Skin of body (tissue), 2 donors: Measurements from ENCODE around the gene SS18L1. TPM values are rescaled to one million over a fixed set of nuclear protein-coding genes. Genes with fewer than 3 reads are reported as not detected.
"Not testable (repeated sequence)": the region's sequence is repeated elsewhere in the genome, so short reads cannot be mapped to it uniquely, and the experiment has no call there.

Source experiments
- DNase-seq: peaks from one replicate; lab custom pipeline; 2025; lab: John Stamatoyannopoulos, UW
- total RNA-seq: library from RNA; depleted of rRNA; stranded (reverse); fragments of >200 nt; gene quantifications from one replicate; pipeline ENCODE4 v1.2.3, GENCODE V29; 2014

Gene SS18L1, protein sequence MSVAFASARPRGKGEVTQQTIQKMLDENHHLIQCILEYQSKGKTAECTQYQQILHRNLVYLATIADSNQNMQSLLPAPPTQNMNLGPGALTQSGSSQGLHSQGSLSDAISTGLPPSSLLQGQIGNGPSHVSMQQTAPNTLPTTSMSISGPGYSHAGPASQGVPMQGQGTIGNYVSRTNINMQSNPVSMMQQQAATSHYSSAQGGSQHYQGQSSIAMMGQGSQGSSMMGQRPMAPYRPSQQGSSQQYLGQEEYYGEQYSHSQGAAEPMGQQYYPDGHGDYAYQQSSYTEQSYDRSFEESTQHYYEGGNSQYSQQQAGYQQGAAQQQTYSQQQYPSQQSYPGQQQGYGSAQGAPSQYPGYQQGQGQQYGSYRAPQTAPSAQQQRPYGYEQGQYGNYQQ
- total RNA-seq = 18.5 TPM

GRCh38 chr20:62143081-62143956 lies at the start of gene SS18L1, which contains the start of gene PSMA7:
SS18L1 (plus strand) TSS chr20:62143769; CDS start chr20:62143821, 52 bp downstream.
PSMA7 (minus strand) TSS chr20:62143394; CDS start chr20:62143303, 91 bp downstream.
- peak; percentile 75 for DNase-seq

DNA sequence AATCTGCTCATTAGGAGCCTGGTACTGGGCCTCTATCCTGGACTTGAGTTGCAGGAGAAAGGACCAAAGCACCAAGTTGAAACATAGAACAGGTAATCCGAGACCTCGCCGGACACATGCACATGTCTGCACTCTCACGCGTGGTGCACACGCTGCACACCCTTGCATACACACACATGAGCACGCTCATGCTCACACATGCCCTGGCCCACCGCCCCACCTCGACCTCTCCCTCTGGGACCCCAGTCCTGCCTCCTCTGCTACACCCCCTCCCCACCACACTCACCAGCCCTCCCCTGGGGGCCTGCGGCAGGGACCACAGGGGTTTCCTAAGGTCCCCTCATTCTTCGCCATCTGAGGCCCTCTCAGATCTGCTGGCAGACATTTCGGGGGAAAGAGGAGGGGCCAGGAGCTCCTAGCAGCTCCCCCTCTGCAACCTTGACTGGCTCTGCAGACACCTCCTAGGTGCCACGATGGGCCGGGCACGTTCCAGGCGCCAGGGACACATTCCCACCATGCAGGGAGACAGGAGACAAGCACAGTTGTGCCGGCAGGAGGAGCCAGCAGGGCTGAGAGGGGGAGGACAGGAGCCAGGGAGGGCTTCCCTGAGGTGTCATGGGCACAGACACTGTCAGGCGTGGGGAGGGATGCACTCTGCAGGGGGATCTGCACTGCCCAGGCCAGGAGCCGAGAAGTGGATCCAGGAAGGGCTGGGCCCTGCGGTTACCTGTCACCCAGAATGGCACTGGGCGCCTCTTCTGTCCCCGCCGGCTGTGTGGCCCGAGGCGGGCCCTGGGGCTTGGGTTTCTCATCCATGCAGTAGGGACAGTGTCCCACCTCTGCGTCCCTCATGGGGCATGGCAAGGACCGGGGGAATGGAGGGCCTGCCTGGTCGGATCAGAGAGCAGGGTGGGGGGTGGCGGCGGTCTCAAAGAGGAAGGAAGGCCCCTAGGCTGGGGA lies 46.9 kb upstream of the SS18L1 start:
- DNase-seq = no peak

DNA sequence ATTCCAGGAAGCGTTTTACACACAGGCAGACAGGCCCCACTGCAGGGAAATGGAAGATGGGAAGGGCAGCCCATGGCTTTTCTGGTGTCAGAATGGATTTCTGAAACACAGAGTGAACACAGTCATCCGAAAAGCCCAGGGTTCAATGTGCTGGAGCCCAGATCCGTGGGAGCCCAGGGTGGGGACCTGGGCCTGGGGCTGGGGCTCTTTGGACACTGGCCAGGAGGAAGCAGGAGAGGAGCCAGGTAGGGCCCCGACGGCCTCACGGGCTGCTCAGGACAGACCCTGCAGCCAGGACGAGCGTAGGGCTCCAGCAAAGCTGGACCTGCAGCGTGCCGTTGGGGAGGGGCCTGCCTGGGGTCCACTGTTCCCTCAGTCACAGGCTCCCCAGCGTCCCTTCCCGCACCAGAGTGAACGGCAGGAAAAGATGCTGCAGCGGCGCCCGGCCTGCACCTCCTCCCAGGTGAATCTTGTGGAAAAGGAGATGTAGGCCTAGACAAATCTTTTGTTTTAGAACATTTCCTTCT lies 45.6 kb upstream of the SS18L1 start:
- DNase-seq = no peak

GRCh38 chr20:62101078-62101477 lies 42.5 kb upstream of the SS18L1 start:
- DNase-seq = no peak

- DNase-seq = no peak
Measured at GRCh38 chr20:62103508-62104233, 39.9 kb upstream of the SS18L1 start.

DNA sequence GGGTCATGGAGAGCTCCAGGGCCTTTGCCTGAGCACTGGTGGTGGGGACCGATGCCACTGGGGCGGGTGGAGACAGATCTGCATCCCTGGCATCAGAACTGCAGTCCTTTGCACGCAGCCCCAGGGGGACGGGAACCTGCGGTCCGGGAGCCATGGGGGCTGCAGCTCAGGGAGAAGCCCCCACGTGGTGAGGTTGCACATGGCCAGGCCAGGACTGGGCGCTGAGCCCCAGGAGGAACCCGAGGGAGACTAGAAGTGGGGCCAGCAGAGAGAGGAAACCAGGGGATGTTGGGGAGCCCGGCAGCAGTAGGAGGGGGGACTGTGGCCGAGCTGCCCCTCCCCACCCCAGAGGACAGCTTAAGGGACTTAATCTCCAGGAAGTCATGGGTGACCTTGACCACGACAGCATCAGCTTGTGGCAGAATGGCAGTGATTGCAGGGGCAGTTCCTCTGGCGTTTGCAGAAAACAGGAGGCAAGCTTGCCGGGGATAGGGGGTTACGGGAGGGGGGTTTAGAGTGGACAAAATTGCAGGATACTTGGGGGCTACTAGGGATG lies 39.3 kb upstream of the SS18L1 start:
- DNase-seq = no peak

DNA sequence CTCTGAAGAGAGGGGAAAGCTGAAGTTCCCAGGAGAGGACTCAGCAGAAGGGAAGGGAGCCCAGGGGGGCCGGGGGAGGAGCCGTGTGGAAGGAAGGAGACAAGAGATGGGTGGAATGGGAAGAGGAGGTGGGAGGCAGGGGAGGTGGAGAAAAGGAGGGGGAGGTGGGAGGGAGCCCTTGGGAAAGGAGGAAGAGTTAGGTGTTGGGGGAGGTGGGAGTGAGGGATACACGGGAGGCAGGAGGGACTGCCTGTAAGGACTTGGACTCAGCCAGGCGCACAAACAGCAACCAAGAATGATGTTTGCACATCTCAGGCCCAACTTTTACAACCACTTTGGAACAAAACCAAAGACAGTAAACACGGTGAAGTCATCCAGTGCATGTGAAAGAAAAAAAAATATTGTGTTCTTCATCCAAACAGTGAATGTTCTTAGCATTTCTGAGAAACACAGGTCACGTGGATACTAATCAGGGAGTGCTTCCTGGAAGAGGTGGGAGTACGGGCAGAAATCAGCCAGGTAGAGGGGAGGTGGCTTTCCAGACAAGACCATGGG lies 38.7 kb upstream of the SS18L1 start:
- no peak for DNase-seq

GRCh38 chr20:62105592-62105991 lies 38.0 kb upstream of the SS18L1 start:
- DNase-seq = no peak

GRCh38 chr20:62111148-62111547 lies 32.4 kb upstream of the SS18L1 start:
- DNase-seq = no peak

DNA sequence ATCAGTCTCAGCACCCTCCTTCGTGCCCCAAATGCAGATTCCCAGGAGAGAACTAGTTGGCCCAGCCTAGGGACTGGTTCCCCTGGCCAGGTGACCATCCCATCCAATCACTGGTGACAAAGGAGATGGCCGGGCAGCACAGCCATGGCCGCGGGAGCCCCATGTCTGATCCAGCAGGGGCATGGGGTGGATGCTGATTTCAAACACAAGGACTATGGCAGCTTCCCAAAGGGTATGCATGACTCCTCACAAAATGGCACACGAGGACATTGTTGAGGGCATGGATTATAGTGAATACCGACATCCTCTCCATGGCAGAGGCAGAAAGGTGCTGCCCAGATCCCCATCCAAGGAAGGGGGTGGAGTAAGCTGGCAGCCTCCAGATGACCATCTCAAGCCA lies 31.2 kb upstream of the SS18L1 start:
- no peak for DNase-seq

DNA sequence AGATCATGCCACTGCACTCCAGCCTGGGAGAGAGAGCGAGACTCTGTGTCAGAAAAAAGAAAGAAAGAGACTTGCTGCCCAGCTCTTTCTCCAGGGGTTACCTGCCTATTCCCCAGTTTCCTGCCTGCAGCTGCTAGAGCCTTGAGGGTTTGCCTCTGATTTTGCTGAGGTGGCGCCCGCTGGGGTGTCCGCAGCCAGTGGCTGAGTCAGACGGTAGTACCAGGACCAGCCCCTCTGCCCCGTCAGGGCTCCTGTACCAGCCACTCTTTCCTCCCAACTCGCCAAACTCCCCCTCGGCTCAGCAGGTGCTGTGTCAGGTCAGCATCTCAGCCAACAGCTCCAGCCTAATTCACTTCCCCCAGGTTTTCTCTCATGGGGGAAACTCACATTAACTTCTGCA lies 28.7 kb upstream of the SS18L1 start:
- no peak for DNase-seq

- DNase-seq = not testable (repeated sequence)
Measured at GRCh38 chr20:62115800-62116407, 27.7 kb upstream of the SS18L1 start.

DNA sequence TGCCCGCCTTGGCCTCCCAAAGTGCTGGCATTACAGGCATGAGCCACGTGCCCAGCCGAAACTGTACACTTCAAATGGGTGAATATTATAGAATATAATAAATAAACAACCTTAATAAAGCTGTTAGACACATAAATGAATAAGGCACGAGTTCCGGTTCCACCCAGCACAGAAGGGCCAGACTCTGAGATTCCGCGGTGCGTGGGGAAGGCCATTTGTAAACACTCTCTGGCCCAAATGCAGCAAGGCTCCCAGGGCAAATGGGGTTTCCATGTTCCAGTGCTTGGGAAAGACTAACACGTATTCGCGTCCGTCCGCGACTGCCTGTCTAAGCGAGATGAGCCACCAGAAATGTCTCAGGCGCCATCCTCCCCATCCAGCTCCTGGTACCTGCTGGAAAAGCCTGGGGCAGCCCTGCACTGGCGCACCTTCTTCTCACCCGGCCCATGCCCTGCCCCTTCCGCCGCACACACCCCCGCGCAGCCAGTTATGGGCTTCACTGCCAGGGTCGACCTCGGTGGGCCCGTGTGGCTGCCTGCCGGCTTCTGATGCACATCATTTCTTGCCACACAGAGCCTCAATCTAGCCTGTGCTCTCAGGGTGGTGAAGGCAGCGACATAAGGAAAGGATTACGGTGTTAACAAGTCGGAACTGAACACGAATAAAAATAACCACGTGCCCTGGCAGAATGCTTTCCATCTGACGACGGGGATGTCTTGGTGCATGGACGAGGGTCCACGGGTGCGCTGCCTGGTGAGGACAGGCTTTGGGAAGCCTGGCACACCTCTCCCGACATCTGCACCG lies 26.8 kb upstream of the SS18L1 start:
- DNase-seq = no peak

- DNase-seq = no peak
Measured at GRCh38 chr20:62117362-62117646, 26.3 kb upstream of the SS18L1 start.

DNA sequence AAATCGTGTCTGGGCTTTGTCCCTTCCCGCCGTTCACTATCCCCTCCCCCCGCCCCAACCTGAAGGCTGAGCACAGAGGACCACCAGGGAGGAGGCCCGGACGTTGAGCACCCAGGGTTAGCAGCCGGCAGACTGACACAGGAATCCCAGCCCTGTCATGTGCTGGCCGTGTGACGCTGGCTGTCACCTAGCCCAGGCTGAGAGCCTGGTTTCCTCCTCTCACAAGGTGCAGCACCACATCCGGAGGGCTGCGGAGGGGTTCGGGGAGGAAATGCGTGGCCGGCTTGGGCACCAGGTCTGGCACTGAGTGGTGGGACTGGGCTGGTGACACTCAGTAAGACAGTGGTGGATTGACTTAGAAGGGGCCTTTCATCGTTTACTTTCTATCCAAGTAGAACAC lies 25.9 kb upstream of the SS18L1 start:
- DNase-seq = no peak

- no peak for DNase-seq
Measured at GRCh38 chr20:62118113-62119043, 25.2 kb upstream of the SS18L1 start.

DNA sequence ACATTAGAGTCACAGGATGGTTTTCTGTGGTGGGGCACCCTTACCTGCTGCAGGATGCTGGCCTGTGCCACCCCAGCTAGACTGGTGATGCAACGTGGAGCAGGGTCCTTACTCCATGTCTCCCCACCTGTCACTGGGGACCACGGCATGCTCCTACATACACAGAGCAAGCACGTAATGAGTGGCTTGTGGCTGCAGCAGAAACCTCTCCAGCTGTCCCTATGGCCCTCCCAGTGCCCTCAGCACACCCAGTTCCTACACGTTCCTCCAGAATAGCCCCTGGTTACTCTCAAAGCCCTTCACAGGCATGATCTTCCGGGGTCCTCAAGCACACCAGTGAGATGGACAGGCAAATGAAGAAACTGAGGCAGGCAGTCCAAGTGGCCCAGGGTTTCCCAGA lies 24.5 kb upstream of the SS18L1 start:
- DNase-seq = no peak
